A549 (cell line): ENCODE data around the gene ROR1. TPM values are rescaled to one million over a fixed set of nuclear protein-coding genes. Genes with fewer than 3 reads are reported as not detected.
A peak's percentile ranks its signal among the peaks of the same experiment; 100 is the strongest.

Experiments
- ATAC-seq, 2 experiments: fragments of 200-7000 bp in 1 of 2; fragments of >200 bp in 1 of 2; cut with Nextera tagmentation in 1 of 2; cut with Tn5 transposase in 1 of 2; 3 replicates each; pipeline versions ENCODE4 v1.8.0 to v1.9.1; 2018 to 2020; ENCODE audit warnings: mild to moderate bottlenecking in 1 of 2, moderate library complexity in 1 of 2
- CTCF ChIA-PET: fragments of 300-600 bp; sonication (Branson Sonifier 250); formaldehyde crosslinking; extraction: SDS; loops from one replicate; lab custom pipeline; 2021; ENCODE audit warnings: antibody characterized with exemption, inconsistent platforms; lab: Yijun Ruan, JAX
- POLR2A ChIA-PET: fragments of 350-600 bp; formaldehyde crosslinking; extraction: SDS; loops from one replicate; lab custom pipeline; 2021; ENCODE audit warnings: antibody characterized with exemption, inconsistent platforms; lab: Yijun Ruan, JAX
- DNase-seq, 2 experiments: peaks; one replicate each; pipeline versions ENCODE4 v3.0.0 to v3.0.0-alpha.2; 2011 to 2016; ENCODE audit warnings: low read depth in 1 of 2, low spot score in 1 of 2
- FAIRE-seq: peaks from 2 replicates; lab custom pipeline; 2011; peaks lifted over from hg19 to GRCh38; lab: Jason Lieb, UNC
- H3K27ac ChIP-seq, 2 experiments: fragments of >200 bp; sonication (Bioruptor Twin); formaldehyde crosslinking; 3 replicates each; pipeline ENCODE4 v1.5.1; 2016 to 2017
- H3K4me1 ChIP-seq: fragments of >200 bp; sonication (Bioruptor Twin); formaldehyde crosslinking; 3 replicates; pipeline ENCODE4 v1.6.1; 2016
- H3K4me2 ChIP-seq: fragments of >200 bp; sonication (Bioruptor Twin); formaldehyde crosslinking; 3 replicates; pipeline ENCODE4 v1.6.1; 2016
- H3K4me3 ChIP-seq: fragments of >200 bp; sonication (Bioruptor Twin); formaldehyde crosslinking; 3 replicates; pipeline ENCODE4 v1.5.1; 2016
- H3K9me3 ChIP-seq: fragments of >200 bp; sonication (Bioruptor Twin); formaldehyde crosslinking; 3 replicates; pipeline ENCODE4 v1.6.1; 2016
- BHLHE40 ChIP-seq: IDR thresholded peaks from 2 replicates; pipeline ENCODE4 v1.6.1; 2012; ENCODE audit warnings: low read depth, low read length, inconsistent platforms
- CEBPB ChIP-seq, 2 experiments: fragments of >200 bp in 1 of 2; sonication (Bioruptor Twin) in 1 of 2; formaldehyde crosslinking in 1 of 2; IDR thresholded peaks; 2 replicates each; pipeline ENCODE4 v1.6.1; 2012 to 2016
- EHMT2 ChIP-seq: fragments of 200-600 bp; sonication (generic); IDR thresholded peaks from 2 replicates; pipeline ENCODE4 v1.6.1; 2016; ENCODE audit warnings: antibody characterized with exemption, low read depth, mild to moderate bottlenecking, moderate library complexity
- ESRRA ChIP-seq: fragments of 150-350 bp; IDR thresholded peaks from 2 replicates; pipeline ENCODE4 v1.6.1; 2014; ENCODE audit warnings: mild to moderate bottlenecking, low read length, borderline replicate concordance
- GATA3 ChIP-seq: IDR thresholded peaks from 2 replicates; pipeline ENCODE4 v1.6.1; 2012; ENCODE audit warnings: borderline replicate concordance
- HOXB13 ChIP-seq: fragments of 250-450 bp; sonication (Bioruptor Pico); IDR thresholded peaks from 2 replicates; pipeline ENCODE4 v1.5.0; 2020; ENCODE audit warnings: low read depth, mild to moderate bottlenecking, moderate library complexity
- JUNB ChIP-seq: fragments of >200 bp; sonication (Bioruptor Twin); formaldehyde crosslinking; IDR thresholded peaks from 2 replicates; pipeline ENCODE4 v1.6.1; 2016
- KDM1A ChIP-seq: fragments of 200-600 bp; sonication (generic); IDR thresholded peaks from 2 replicates; pipeline ENCODE4 v1.6.1; 2016; ENCODE audit warnings: low read depth, mild to moderate bottlenecking
- MAFK ChIP-seq: fragments of 450-650 bp; IDR thresholded peaks from 2 replicates; pipeline ENCODE4 v1.6.1; 2014; ENCODE audit not compliant: partially characterized antibody
- NFE2L2 ChIP-seq: fragments of 150-350 bp; conservative IDR thresholded peaks from 2 replicates; pipeline ENCODE4 v1.6.1; 2014; ENCODE audit warnings: low read length
- POLR2A ChIP-seq: IDR thresholded peaks from 2 replicates; pipeline ENCODE4 v1.6.1; 2012; ENCODE audit warnings: mild to moderate bottlenecking, low read length
- POLR2AphosphoS2 ChIP-seq: conservative IDR thresholded peaks from 2 replicates; pipeline ENCODE4 v1.6.1; 2012; ENCODE audit warnings: low read length, improper control_type of control experiment, inconsistent platforms
- RCOR1 ChIP-seq: fragments of 150-350 bp; IDR thresholded peaks from 2 replicates; pipeline ENCODE4 v1.6.1; 2014; ENCODE audit warnings: antibody characterized with exemption, low read length, low read depth
- RNF2 ChIP-seq: fragments of 200-600 bp; sonication (generic); IDR thresholded peaks from 2 replicates; pipeline ENCODE4 v1.6.1; 2016; ENCODE audit warnings: low read depth, mild to moderate bottlenecking, antibody characterized with exemption, moderate library complexity, borderline replicate concordance
- SREBF2 ChIP-seq: fragments of 450-650 bp; IDR thresholded peaks from 2 replicates; pipeline ENCODE4 v1.6.1; 2014; ENCODE audit warnings: mild to moderate bottlenecking, moderate library complexity
- ZNF302 ChIP-seq: fragments of 250-450 bp; sonication (Bioruptor Pico); IDR thresholded peaks from 2 replicates; pipeline ENCODE4 v1.9.0; 2021; ENCODE audit warnings: inconsistent platforms, mild to moderate bottlenecking, moderate library complexity
- WGBS: methylation state at CpG from one replicate; pipeline ENCODE4 v1.1.6; 2017; ENCODE audit errors: missing lambda C conversion rate; 5-methylcytosine and 5-hydroxymethylcytosine counted together
- polyA plus RNA-seq, 4 experiments: library from polyadenylated mRNA; depleted of rRNA in 3 of 4; stranded (reverse); fragments of >200 nt; fragmentation: RNase III in 1 of 4; extraction: RNeasy Plus Mini Kit Qiagen cat#74134 plus additional on column Dnase treatment in 1 of 4; gene quantifications; 2 replicates in 3 of 4; 3 replicates in 1 of 4; pipeline ENCODE4 v1.2.3, GENCODE V29; 2011 to 2017
- TF ChIP-seq, protein P1 (sequence below): fragments of 200-600 bp; sonication (generic); IDR thresholded peaks from 2 replicates; pipeline ENCODE4 v1.6.1; 2016; ENCODE audit warnings: antibody characterized with exemption, mild to moderate bottlenecking, moderate library complexity
- TF ChIP-seq, protein P2 (sequence below): fragments of 250-450 bp; sonication (Bioruptor Pico); IDR thresholded peaks from 2 replicates; pipeline ENCODE4 v1.5.0; 2020; ENCODE audit warnings: low read depth, mild to moderate bottlenecking, moderate library complexity
- TF ChIP-seq, protein P3 (sequence below): fragments of >200 bp; sonication (Bioruptor Twin); formaldehyde crosslinking; IDR thresholded peaks from 3 replicates; pipeline ENCODE4 v1.5.1; 2016
- TF ChIP-seq, protein P4 (sequence below): IDR thresholded peaks from 2 replicates; pipeline ENCODE4 v1.6.1; 2012

Gene ROR1
- polyA plus RNA-seq, 2 of the 4 experiments (the other 2 are of a cell fraction) = 6.5 to 19.0 TPM

DNA sequence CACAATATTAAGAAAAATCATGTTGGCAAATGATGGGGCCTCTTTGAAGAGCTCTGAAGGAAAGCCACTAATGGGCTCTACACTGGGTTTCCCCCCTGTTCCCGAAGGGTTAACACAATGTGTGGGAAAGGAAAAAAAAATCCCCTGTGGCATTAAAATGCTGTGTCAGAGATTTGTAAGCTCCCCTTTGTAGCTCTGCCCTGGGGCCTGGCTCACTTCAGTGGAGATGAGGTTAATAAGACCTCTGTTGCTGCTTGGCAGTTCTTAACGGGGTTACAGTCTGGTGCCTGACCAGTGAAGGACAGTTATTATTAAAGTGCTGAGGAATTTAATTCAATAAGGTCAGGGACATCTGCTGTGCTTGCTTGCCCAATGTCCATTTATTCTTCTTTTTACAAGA is 299.9 kb downstream of the ROR1 start:
- Histone ChIP-seq H3K27ac (no peak overlapping the region), H3K9me3 (no peaks in the 10 kb centered on the region), H3K4me3 (no peak overlapping the region), H3K4me2 (no peak overlapping the region), H3K4me1 (0 out of 3 replicates have a peak, but pooled peaks cover 6% of the 10 kb centered on the region)
- 77% methylated on average over 2 of the region's 2 CpGs for WGBS
- POLR2A ChIA-PET = no interaction called here
- DNase-seq = no peak
- no peak for ATAC-seq
- CTCF ChIA-PET = no interaction called here
- no peak for FAIRE-seq
- TF ChIP-seq, protein P1, sequence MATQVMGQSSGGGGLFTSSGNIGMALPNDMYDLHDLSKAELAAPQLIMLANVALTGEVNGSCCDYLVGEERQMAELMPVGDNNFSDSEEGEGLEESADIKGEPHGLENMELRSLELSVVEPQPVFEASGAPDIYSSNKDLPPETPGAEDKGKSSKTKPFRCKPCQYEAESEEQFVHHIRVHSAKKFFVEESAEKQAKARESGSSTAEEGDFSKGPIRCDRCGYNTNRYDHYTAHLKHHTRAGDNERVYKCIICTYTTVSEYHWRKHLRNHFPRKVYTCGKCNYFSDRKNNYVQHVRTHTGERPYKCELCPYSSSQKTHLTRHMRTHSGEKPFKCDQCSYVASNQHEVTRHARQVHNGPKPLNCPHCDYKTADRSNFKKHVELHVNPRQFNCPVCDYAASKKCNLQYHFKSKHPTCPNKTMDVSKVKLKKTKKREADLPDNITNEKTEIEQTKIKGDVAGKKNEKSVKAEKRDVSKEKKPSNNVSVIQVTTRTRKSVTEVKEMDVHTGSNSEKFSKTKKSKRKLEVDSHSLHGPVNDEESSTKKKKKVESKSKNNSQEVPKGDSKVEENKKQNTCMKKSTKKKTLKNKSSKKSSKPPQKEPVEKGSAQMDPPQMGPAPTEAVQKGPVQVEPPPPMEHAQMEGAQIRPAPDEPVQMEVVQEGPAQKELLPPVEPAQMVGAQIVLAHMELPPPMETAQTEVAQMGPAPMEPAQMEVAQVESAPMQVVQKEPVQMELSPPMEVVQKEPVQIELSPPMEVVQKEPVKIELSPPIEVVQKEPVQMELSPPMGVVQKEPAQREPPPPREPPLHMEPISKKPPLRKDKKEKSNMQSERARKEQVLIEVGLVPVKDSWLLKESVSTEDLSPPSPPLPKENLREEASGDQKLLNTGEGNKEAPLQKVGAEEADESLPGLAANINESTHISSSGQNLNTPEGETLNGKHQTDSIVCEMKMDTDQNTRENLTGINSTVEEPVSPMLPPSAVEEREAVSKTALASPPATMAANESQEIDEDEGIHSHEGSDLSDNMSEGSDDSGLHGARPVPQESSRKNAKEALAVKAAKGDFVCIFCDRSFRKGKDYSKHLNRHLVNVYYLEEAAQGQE = no peak
- TF ChIP-seq MAFK = peak; percentile 11

DNA sequence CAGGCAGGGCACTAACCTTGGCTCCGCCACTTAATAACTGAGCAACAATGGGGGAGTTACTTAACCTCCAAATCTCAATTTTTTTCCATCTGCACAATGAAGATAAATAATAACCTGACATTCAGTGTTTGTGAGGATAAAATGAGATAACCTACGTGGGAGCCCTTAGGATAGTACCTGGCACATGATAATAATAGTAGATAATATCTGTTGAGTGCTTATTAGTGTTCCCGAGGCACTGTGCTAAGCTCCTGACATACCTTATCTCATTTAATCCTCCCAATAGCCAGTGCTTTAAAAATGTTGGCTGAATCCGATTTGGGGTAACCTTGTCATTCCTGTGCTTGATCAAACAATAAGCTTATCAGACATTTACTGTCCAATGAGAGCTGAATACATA is 300.9 kb downstream of the ROR1 start:
- POLR2A ChIA-PET = no interaction called here
- H3K4me1 ChIP-seq = 0 out of 3 replicates have a peak, but pooled peaks cover 6% of the 10 kb centered on the region
- CTCF ChIA-PET = no interaction called here
- H3K4me3 ChIP-seq = no peak overlapping the region
- FAIRE-seq = no peak
- WGBS = 86% methylated on average over 4 of the region's 4 CpGs
- no peak overlapping the region for H3K4me2 ChIP-seq
- no peaks in the 10 kb centered on the region for H3K9me3 ChIP-seq
- no peak for DNase-seq
- TF ChIP-seq SREBF2 (no peak), KDM1A (no peak), ZNF302 (no peak), RNF2 (no peak), ESRRA (no peak), POLR2A (no peak), BHLHE40 (no peak), RCOR1 (no peak), POLR2AphosphoS2 (no peak), HOXB13 (CRISPR knock-in tag) (no peak), EHMT2 (no peak), JUNB (no peak), GATA3 (no peak), NFE2L2 (no peak), CEBPB (IDR thresholded peaks at IDR 0.05) (no peak)
- TF ChIP-seq, protein P2, sequence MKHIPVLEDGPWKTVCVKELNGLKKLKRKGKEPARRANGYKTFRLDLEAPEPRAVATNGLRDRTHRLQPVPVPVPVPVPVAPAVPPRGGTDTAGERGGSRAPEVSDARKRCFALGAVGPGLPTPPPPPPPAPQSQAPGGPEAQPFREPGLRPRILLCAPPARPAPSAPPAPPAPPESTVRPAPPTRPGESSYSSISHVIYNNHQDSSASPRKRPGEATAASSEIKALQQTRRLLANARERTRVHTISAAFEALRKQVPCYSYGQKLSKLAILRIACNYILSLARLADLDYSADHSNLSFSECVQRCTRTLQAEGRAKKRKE = no peak
- TF ChIP-seq, protein P3, sequence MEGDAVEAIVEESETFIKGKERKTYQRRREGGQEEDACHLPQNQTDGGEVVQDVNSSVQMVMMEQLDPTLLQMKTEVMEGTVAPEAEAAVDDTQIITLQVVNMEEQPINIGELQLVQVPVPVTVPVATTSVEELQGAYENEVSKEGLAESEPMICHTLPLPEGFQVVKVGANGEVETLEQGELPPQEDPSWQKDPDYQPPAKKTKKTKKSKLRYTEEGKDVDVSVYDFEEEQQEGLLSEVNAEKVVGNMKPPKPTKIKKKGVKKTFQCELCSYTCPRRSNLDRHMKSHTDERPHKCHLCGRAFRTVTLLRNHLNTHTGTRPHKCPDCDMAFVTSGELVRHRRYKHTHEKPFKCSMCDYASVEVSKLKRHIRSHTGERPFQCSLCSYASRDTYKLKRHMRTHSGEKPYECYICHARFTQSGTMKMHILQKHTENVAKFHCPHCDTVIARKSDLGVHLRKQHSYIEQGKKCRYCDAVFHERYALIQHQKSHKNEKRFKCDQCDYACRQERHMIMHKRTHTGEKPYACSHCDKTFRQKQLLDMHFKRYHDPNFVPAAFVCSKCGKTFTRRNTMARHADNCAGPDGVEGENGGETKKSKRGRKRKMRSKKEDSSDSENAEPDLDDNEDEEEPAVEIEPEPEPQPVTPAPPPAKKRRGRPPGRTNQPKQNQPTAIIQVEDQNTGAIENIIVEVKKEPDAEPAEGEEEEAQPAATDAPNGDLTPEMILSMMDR = no peak
- TF ChIP-seq, protein P4, sequence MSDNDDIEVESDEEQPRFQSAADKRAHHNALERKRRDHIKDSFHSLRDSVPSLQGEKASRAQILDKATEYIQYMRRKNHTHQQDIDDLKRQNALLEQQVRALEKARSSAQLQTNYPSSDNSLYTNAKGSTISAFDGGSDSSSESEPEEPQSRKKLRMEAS = no peak
- H3K27ac ChIP-seq = no peak overlapping the region
- no peak for ATAC-seq
